Stimulated activated CD4-positive, alpha-beta T cell treated with anti-CD3 and anti-CD28 coated beads, Interleukin-1b, Interleukin-23, amount 100 ng/mL, for 1 hour (primary cell): ENCODE data around the gene NPHP4.

ENCODE experiments used
- DNase-seq, 2 donors: peaks; one replicate each; pipeline ENCODE4 v3.0.0-alpha.2; 2020; ENCODE audit warnings: low read depth in 2 of 2

Gene NPHP4

GRCh38 chr1:5831600-5832335 is 160.5 kb downstream of the NPHP4 start:
- no peak for DNase-seq

- DNase-seq = no peak
These were observed 161.2 kb downstream of the NPHP4 start for GRCh38 chr1:5830771-5831599.

- no peak for DNase-seq
These were observed 162.8 kb downstream of the NPHP4 start for GRCh38 chr1:5829414-5829813.

GRCh38 chr1:5828308-5828935 is 163.8 kb downstream of the NPHP4 start:
- DNase-seq = no peak

- DNase-seq = no peak
These were observed 164.7 kb downstream of the NPHP4 start for GRCh38 chr1:5827516-5827915.

- no peak for DNase-seq
These were observed 165.6 kb downstream of the NPHP4 start for GRCh38 chr1:5826601-5827000.

GRCh38 chr1:5822726-5823125 is 169.5 kb downstream of the NPHP4 start:
- DNase-seq = no peak

- no peak for DNase-seq
These were observed 170.0 kb downstream of the NPHP4 start for GRCh38 chr1:5822266-5822665.

GRCh38 chr1:5821540-5822176 is 170.6 kb downstream of the NPHP4 start:
- DNase-seq = no peak

GRCh38 chr1:5820026-5820421 is 172.2 kb downstream of the NPHP4 start:
- DNase-seq = no peak

- DNase-seq = no peak
These were observed 172.7 kb downstream of the NPHP4 start for GRCh38 chr1:5819391-5820025.

- DNase-seq = no peak
These were observed 173.5 kb downstream of the NPHP4 start for GRCh38 chr1:5818755-5819154.

- no peak for DNase-seq
These were observed 176.5 kb downstream of the NPHP4 start for GRCh38 chr1:5815716-5816115.

GRCh38 chr1:5815211-5815610 is 177.0 kb downstream of the NPHP4 start:
- no peak for DNase-seq

GRCh38 chr1:5814046-5814619 is 178.1 kb downstream of the NPHP4 start:
- DNase-seq = no peak

GRCh38 chr1:5813480-5813879 is 178.7 kb downstream of the NPHP4 start:
- no peak for DNase-seq
